ENCODE measurements around the gene UPP2. TPM values are rescaled to one million over a fixed set of nuclear protein-coding genes. Genes with fewer than 3 reads are reported as not detected.

The UPP2 gene
- polyA plus RNA-seq, 1 donor from 2014 or later, result 0.12 TPM

GRCh38 chr2:158100411-158100810 is 1.3 kb upstream of the UPP2 start:
- Histone ChIP-seq H3K27ac (ENCODE audit: low read length) (no peak overlapping the region), H2AFZ (ENCODE audit: low read depth, low read length) (no peak overlapping the region), H3K4me3 (ENCODE audit: low read length) (no peak overlapping the region), H3K9ac (ENCODE audit: low read length) (no peak overlapping the region), H4K20me1 (ENCODE audit: insufficient read depth) (no peaks in the 10 kb centered on the region), H3K4me2 (ENCODE audit: low read length) (no peak overlapping the region), H3K79me2 (replicated peaks; ENCODE audit: insufficient read depth, low read length) (no peaks in the 10 kb centered on the region), H3K9me2 (ENCODE audit: insufficient read depth, low read length) (no peaks in the 10 kb centered on the region), H3K36me3 (ENCODE audit: insufficient read depth, low read length) (no peaks in the 10 kb centered on the region), H3K27me3 (ENCODE audit: insufficient read depth, low read depth, low read length) (no peaks in the 10 kb centered on the region), H3F3A (ENCODE audit: insufficient read depth, low read length, poor library complexity, severe bottlenecking) (no peaks in the 10 kb centered on the region), H3K9me3 (ENCODE audit: low read length) (no peaks in the 10 kb centered on the region)
- no peak for TF ChIP-seq CTCF (IDR thresholded peaks at IDR 0.05; ENCODE audit: poor library complexity, severe bottlenecking)
- no peak for TF ChIP-seq SMC3 (conservative IDR thresholded peaks at IDR 0.05; ENCODE audit: poor library complexity)
- TF ChIP-seq MXI1 (conservative IDR thresholded peaks at IDR 0.05; ENCODE audit: poor library complexity, severe bottlenecking), result no peak
- TF ChIP-seq EP300 (conservative IDR thresholded peaks at IDR 0.05; ENCODE audit: poor library complexity, severe bottlenecking), result no peak
- no peak for TF ChIP-seq RAD21 (conservative IDR thresholded peaks at IDR 0.05)
- TF ChIP-seq EZH2 (IDR thresholded peaks at IDR 0.05; ENCODE audit: borderline replicate concordance, insufficient read depth, low read length, poor library complexity, severe bottlenecking), result no peak
- TF ChIP-seq TAF1 (IDR thresholded peaks at IDR 0.05; ENCODE audit: low read depth), result no peak
- no peak for TF ChIP-seq POLR2AphosphoS5 (IDR thresholded peaks at IDR 0.05)
- TF ChIP-seq REST (IDR thresholded peaks at IDR 0.05; ENCODE audit: borderline replicate concordance), result no peak

- Histone ChIP-seq H3F3A (ENCODE audit: insufficient read depth, low read length, poor library complexity, severe bottlenecking) (no peaks in the 10 kb centered on the region), H3K79me2 (replicated peaks; ENCODE audit: insufficient read depth, low read length) (no peaks in the 10 kb centered on the region), H3K9me2 (ENCODE audit: insufficient read depth, low read length) (no peaks in the 10 kb centered on the region), H3K36me3 (ENCODE audit: insufficient read depth, low read length) (no peaks in the 10 kb centered on the region), H3K27ac (ENCODE audit: low read length) (no peak overlapping the region), H3K4me3 (ENCODE audit: low read length) (no peak overlapping the region), H4K20me1 (ENCODE audit: insufficient read depth) (no peaks in the 10 kb centered on the region), H3K27me3 (ENCODE audit: insufficient read depth, low read depth, low read length) (no peaks in the 10 kb centered on the region), H3K9me3 (ENCODE audit: low read length) (no peaks in the 10 kb centered on the region), H2AFZ (ENCODE audit: low read depth, low read length) (no peak overlapping the region), H3K9ac (ENCODE audit: low read length) (no peak overlapping the region), H3K4me2 (ENCODE audit: low read length) (no peak overlapping the region)
- TF ChIP-seq CTCF (IDR thresholded peaks at IDR 0.05; ENCODE audit: poor library complexity, severe bottlenecking), result no peak
- TF ChIP-seq REST (IDR thresholded peaks at IDR 0.05; ENCODE audit: borderline replicate concordance), result no peak
- TF ChIP-seq MXI1 (conservative IDR thresholded peaks at IDR 0.05; ENCODE audit: poor library complexity, severe bottlenecking), result no peak
- no peak for TF ChIP-seq EP300 (conservative IDR thresholded peaks at IDR 0.05; ENCODE audit: poor library complexity, severe bottlenecking)
- TF ChIP-seq SMC3 (conservative IDR thresholded peaks at IDR 0.05; ENCODE audit: poor library complexity), result no peak
- TF ChIP-seq RAD21 (conservative IDR thresholded peaks at IDR 0.05), result no peak
- TF ChIP-seq EZH2 (IDR thresholded peaks at IDR 0.05; ENCODE audit: borderline replicate concordance, insufficient read depth, low read length, poor library complexity, severe bottlenecking), result no peak
- no peak for TF ChIP-seq TAF1 (IDR thresholded peaks at IDR 0.05; ENCODE audit: low read depth)
- no peak for TF ChIP-seq POLR2AphosphoS5 (IDR thresholded peaks at IDR 0.05)
Observed at GRCh38 chr2:158102446-158102845, 770 bp downstream of the UPP2 start.
